Activated CD4-positive, alpha-beta T cell treated with anti-CD3 and anti-CD28 coated beads, Interleukin-2, amount 10 ng/mL, durations not matched to agents 24 days and 14 days (primary cell): Measurements from ENCODE around the gene TMEM129. TPM values are rescaled to one million over a fixed set of nuclear protein-coding genes. Genes with fewer than 3 reads are reported as not detected.

Experiments
- DNase-seq: peaks from one replicate; pipeline ENCODE4 v3.0.0; 2022
- H3K27ac Mint-ChIP-seq: one replicate; pipeline ENCODE4 v1.8.0; 2022; ENCODE audit warnings: mild to moderate bottlenecking, mixed read lengths
- H3K27me3 Mint-ChIP-seq: one replicate; pipeline ENCODE4 v1.8.0; 2022; ENCODE audit warnings: mixed read lengths
- H3K36me3 Mint-ChIP-seq: one replicate; pipeline ENCODE4 v1.8.0; 2022; ENCODE audit warnings: low read depth, mild to moderate bottlenecking, mixed read lengths
- H3K4me1 Mint-ChIP-seq: one replicate; pipeline ENCODE4 v1.8.0; 2021; ENCODE audit warnings: mixed read lengths
- H3K4me3 Mint-ChIP-seq: one replicate; pipeline ENCODE4 v1.8.0; 2022; ENCODE audit warnings: mild to moderate bottlenecking, moderate library complexity, mixed read lengths
- H3K9me3 Mint-ChIP-seq: one replicate; pipeline ENCODE4 v1.8.0; 2021; ENCODE audit warnings: mixed read lengths
- intact Hi-C: fragments of 100-400 bp; cut with micrococcal nuclease; formaldehyde crosslinking; loops from one replicate; pipeline ENCODE4 v1.15.1; 2023
- total RNA-seq: library from RNA; stranded (reverse); gene quantifications from 2 replicates; pipeline ENCODE4 v1.2.3, GENCODE V29; 2022

Gene TMEM129
- total RNA-seq, result 26.6 and 27.8 TPM in 2 replicates

GRCh38 chr4:1721003-1721665, at the start of gene TMEM129, which contains the start of gene TACC3:
Gene TMEM129, minus strand, starts transcription at chr4:1721323. Its CDS starts 486 bp downstream, at chr4:1720837.
Gene TACC3, plus strand, starts transcription at chr4:1721521. Its CDS starts 1,901 bp downstream, at chr4:1723422.
- Mint-ChIP-seq H3K36me3 (peaks cover 45% of the 10 kb centered on the region), H3K4me1 (peaks cover 40% of the 10 kb centered on the region)

GRCh38 chr4:1770791-1771231, 49.7 kb upstream of the TMEM129 start:
- Mint-ChIP-seq H3K36me3 (no peaks in the 10 kb centered on the region), H3K4me3 (no peak overlapping the region), H3K9me3 (no peaks in the 10 kb centered on the region), H3K4me1 (peaks cover 2% of the 10 kb centered on the region), H3K27ac (no peak overlapping the region), H3K27me3 (peaks cover 8% of the 10 kb centered on the region)
- intact Hi-C loops, result no loop called here
- no peak for DNase-seq

More at GRCh38 chr4:1721003-1721665, at the start of gene TMEM129, which contains the start of gene TACC3:
- H3K9me3 Mint-ChIP-seq, result no peaks in the 10 kb centered on the region
- intact Hi-C loops, result loop anchor here (1.0 to 5.0 kb wide), 4 partner anchors 9 to 746 kb away; partner anchors contain the start of genes LETM1, RNF4, SLBP and UVSSA
- no peaks in the 10 kb centered on the region for H3K27me3 Mint-ChIP-seq
- peak; percentile 98 for DNase-seq
- H3K27ac Mint-ChIP-seq, result peak within 1 kb of the TSS; percentile 99
- H3K4me3 Mint-ChIP-seq, result peak within 1 kb of the TSS; percentile 98

- DNase-seq, result no peak
- intact Hi-C loops, result no loop called here
- H3K36me3 Mint-ChIP-seq, result no peaks in the 10 kb centered on the region
- no peak overlapping the region for H3K27ac Mint-ChIP-seq
- peaks cover 12% of the 10 kb centered on the region for H3K27me3 Mint-ChIP-seq
- H3K4me3 Mint-ChIP-seq, result no peak overlapping the region
- no peaks in the 10 kb centered on the region for H3K9me3 Mint-ChIP-seq
- peaks cover 4% of the 10 kb centered on the region for H3K4me1 Mint-ChIP-seq
These were observed 49.1 kb upstream of the TMEM129 start for GRCh38 chr4:1770245-1770644.

GRCh38 chr4:1769692-1770091, 48.6 kb upstream of the TMEM129 start:
- Mint-ChIP-seq H3K4me3 (no peak overlapping the region), H3K9me3 (no peaks in the 10 kb centered on the region), H3K4me1 (peaks cover 4% of the 10 kb centered on the region), H3K27ac (no peak overlapping the region), H3K36me3 (no peaks in the 10 kb centered on the region), H3K27me3 (peaks cover 16% of the 10 kb centered on the region)
- intact Hi-C loops, result no loop called here
- DNase-seq, result no peak

- no peak for DNase-seq
- Mint-ChIP-seq H3K9me3 (no peaks in the 10 kb centered on the region), H3K27ac (no peak overlapping the region), H3K36me3 (no peaks in the 10 kb centered on the region), H3K4me3 (peak overlapping the region; percentile 79), H3K27me3 (peaks cover 20% of the 10 kb centered on the region), H3K4me1 (peaks cover 4% of the 10 kb centered on the region)
- intact Hi-C loops, result no loop called here
These were observed 47.4 kb upstream of the TMEM129 start for GRCh38 chr4:1768367-1769034.

- no peak overlapping the region for H3K27ac Mint-ChIP-seq
- peaks cover 22% of the 10 kb centered on the region for H3K27me3 Mint-ChIP-seq
- intact Hi-C loops, result no loop called here
- H3K4me3 Mint-ChIP-seq, result peak overlapping the region; percentile 79
- H3K9me3 Mint-ChIP-seq, result no peaks in the 10 kb centered on the region
- peaks cover 4% of the 10 kb centered on the region for H3K4me1 Mint-ChIP-seq
- DNase-seq, result peak; percentile 83
- no peaks in the 10 kb centered on the region for H3K36me3 Mint-ChIP-seq
These were observed 46.7 kb upstream of the TMEM129 start for GRCh38 chr4:1767770-1768366.

GRCh38 chr4:1767061-1767769, 46.1 kb upstream of the TMEM129 start:
- H3K27me3 Mint-ChIP-seq, result peaks cover 24% of the 10 kb centered on the region
- intact Hi-C loops, result no loop called here
- no peaks in the 10 kb centered on the region for H3K9me3 Mint-ChIP-seq
- H3K27ac Mint-ChIP-seq, result no peak overlapping the region
- H3K4me3 Mint-ChIP-seq, result no peak overlapping the region
- DNase-seq, result peak; percentile 72
- H3K36me3 Mint-ChIP-seq, result no peaks in the 10 kb centered on the region
- H3K4me1 Mint-ChIP-seq, result peaks cover 4% of the 10 kb centered on the region

GRCh38 chr4:1766106-1767060, 45.3 kb upstream of the TMEM129 start:
- Mint-ChIP-seq H3K36me3 (no peaks in the 10 kb centered on the region), H3K27me3 (peaks cover 24% of the 10 kb centered on the region), H3K9me3 (no peaks in the 10 kb centered on the region), H3K4me1 (peaks cover 4% of the 10 kb centered on the region), H3K27ac (no peak overlapping the region), H3K4me3 (no peak overlapping the region)
- no peak for DNase-seq
- intact Hi-C loops, result no loop called here

- Mint-ChIP-seq H3K9me3 (no peaks in the 10 kb centered on the region), H3K4me1 (peaks cover 4% of the 10 kb centered on the region), H3K4me3 (peak overlapping the region; percentile 48), H3K27ac (no peak overlapping the region), H3K36me3 (no peaks in the 10 kb centered on the region), H3K27me3 (peaks cover 24% of the 10 kb centered on the region)
- DNase-seq, result no peak
- intact Hi-C loops, result no loop called here
These were observed 44.4 kb upstream of the TMEM129 start for GRCh38 chr4:1765409-1766072.

- Mint-ChIP-seq H3K27ac (no peak overlapping the region), H3K4me1 (peaks cover 8% of the 10 kb centered on the region), H3K27me3 (peaks cover 24% of the 10 kb centered on the region), H3K36me3 (no peaks in the 10 kb centered on the region), H3K4me3 (no peak overlapping the region), H3K9me3 (no peaks in the 10 kb centered on the region)
- intact Hi-C loops, result no loop called here
- DNase-seq, result no peak
These were observed 43.5 kb upstream of the TMEM129 start for GRCh38 chr4:1764670-1765069.

GRCh38 chr4:1763550-1764080, 42.5 kb upstream of the TMEM129 start:
- no peak for DNase-seq
- H3K4me3 Mint-ChIP-seq, result no peak overlapping the region
- H3K9me3 Mint-ChIP-seq, result no peaks in the 10 kb centered on the region
- peaks cover 23% of the 10 kb centered on the region for H3K27me3 Mint-ChIP-seq
- intact Hi-C loops, result no loop called here
- no peak overlapping the region for H3K27ac Mint-ChIP-seq
- H3K4me1 Mint-ChIP-seq, result peaks cover 8% of the 10 kb centered on the region
- H3K36me3 Mint-ChIP-seq, result no peaks in the 10 kb centered on the region

- no peak overlapping the region for H3K4me3 Mint-ChIP-seq
- H3K9me3 Mint-ChIP-seq, result no peaks in the 10 kb centered on the region
- intact Hi-C loops, result no loop called here
- H3K4me1 Mint-ChIP-seq, result peaks cover 8% of the 10 kb centered on the region
- no peak for DNase-seq
- no peaks in the 10 kb centered on the region for H3K36me3 Mint-ChIP-seq
- H3K27me3 Mint-ChIP-seq, result peaks cover 20% of the 10 kb centered on the region
- no peak overlapping the region for H3K27ac Mint-ChIP-seq
These were observed 42.0 kb upstream of the TMEM129 start for GRCh38 chr4:1763070-1763549.
